NT2/D1 (cell line): ENCODE measurements around the gene CACNA2D4.

Experiments used
- SUZ12 ChIP-seq: IDR thresholded peaks from 2 replicates; pipeline ENCODE4 v1.6.1; 2011; ENCODE audit not compliant: insufficient read length, insufficient read depth; ENCODE audit errors: extremely low read depth
- YY1 ChIP-seq: IDR thresholded peaks from 2 replicates; pipeline ENCODE4 v1.6.1; 2011; ENCODE audit not compliant: insufficient read length, insufficient read depth
- ZNF274 ChIP-seq: IDR thresholded peaks from 2 replicates; pipeline ENCODE4 v1.6.1; 2011; ENCODE audit warnings: mild to moderate bottlenecking, low read depth, low read length

DNA sequence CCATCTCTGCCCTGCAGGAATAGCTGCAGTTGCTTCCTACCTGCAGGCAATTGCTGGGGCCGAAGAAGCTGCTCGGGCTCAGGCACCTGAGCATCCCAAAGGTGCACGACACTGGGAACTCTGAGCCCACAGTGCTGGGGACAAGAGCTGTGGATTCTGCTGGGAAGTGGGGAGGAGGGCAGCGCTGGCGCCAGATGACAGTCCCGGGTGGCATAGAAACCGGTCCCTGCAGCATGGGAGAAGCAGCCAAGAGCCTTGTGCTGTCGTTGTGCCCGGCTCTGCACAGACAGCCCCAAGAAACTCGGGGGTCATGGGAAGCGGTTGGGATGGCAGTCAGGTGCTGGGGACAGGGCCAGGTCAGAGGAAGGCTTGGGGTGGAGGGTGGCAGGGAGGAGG, 97.6 kb downstream of the CACNA2D4 start:
- TF ChIP-seq YY1 (no peak), ZNF274 (no peak), SUZ12 (no peak)
